Trophoblast cell (in vitro differentiated cells and primary cell): Measurements from ENCODE around the gene DLGAP4.

ENCODE experiments used
- DNase-seq, 2 donors: peaks; one replicate each; pipeline ENCODE4 v3.0.0-alpha.2; 2016
- H2AFZ ChIP-seq: 2 replicates; pipeline ENCODE4 v1.6.1; 2013; ENCODE audit warnings: low read length, moderate library complexity, mild to moderate bottlenecking; ENCODE audit not compliant: insufficient read depth, poor library complexity
- H2AK5ac ChIP-seq: 2 replicates; pipeline ENCODE4 v1.6.1; 2013; ENCODE audit warnings: mild to moderate bottlenecking, low read length
- H2BK120ac ChIP-seq: 2 replicates; pipeline ENCODE4 v1.6.1; 2013; ENCODE audit warnings: low read length, mild to moderate bottlenecking, moderate library complexity; ENCODE audit not compliant: insufficient read depth, poor library complexity
- H2BK12ac ChIP-seq: 2 replicates; pipeline ENCODE4 v1.6.1; 2013; ENCODE audit warnings: mild to moderate bottlenecking, low read length, moderate library complexity
- H2BK5ac ChIP-seq: 2 replicates; pipeline ENCODE4 v1.6.1; 2013; ENCODE audit warnings: low read length, low read depth, moderate library complexity, mild to moderate bottlenecking; ENCODE audit not compliant: poor library complexity
- H3K14ac ChIP-seq: 2 replicates; pipeline ENCODE4 v1.6.1; 2013; ENCODE audit warnings: mild to moderate bottlenecking, low read length
- H3K18ac ChIP-seq: 2 replicates; pipeline ENCODE4 v1.6.1; 2013; ENCODE audit warnings: mild to moderate bottlenecking, low read length
- H3K23ac ChIP-seq: 2 replicates; pipeline ENCODE4 v1.6.1; 2013; ENCODE audit warnings: low read length
- H3K27ac ChIP-seq: 2 replicates; pipeline ENCODE4 v1.5.1; 2013; ENCODE audit warnings: low read depth, mild to moderate bottlenecking, inconsistent platforms, low read length, moderate library complexity
- H3K27me3 ChIP-seq: 2 replicates; pipeline ENCODE4 v1.6.1; 2013; ENCODE audit warnings: inconsistent platforms, mild to moderate bottlenecking, low read length, moderate library complexity; ENCODE audit not compliant: insufficient read depth
- H3K36me3 ChIP-seq, 2 experiments: 1 replicate in 1 of 2; 2 replicates in 1 of 2; pipeline ENCODE4 v1.6.1; 2013; ENCODE audit warnings: low read length in 2 of 2, mild to moderate bottlenecking in 2 of 2, moderate library complexity in 1 of 2; ENCODE audit not compliant: insufficient read depth in 2 of 2, control insufficient read depth in 1 of 2
- H3K4ac ChIP-seq: 2 replicates; pipeline ENCODE4 v1.6.1; 2013; ENCODE audit warnings: low read depth, mild to moderate bottlenecking, low read length, moderate library complexity
- H3K4me1 ChIP-seq, 2 experiments: 1 replicate in 1 of 2; 2 replicates in 1 of 2; pipeline ENCODE4 v1.6.1; 2013; ENCODE audit warnings: low read length in 2 of 2, mild to moderate bottlenecking in 2 of 2, moderate library complexity in 1 of 2; ENCODE audit not compliant: insufficient read depth in 2 of 2, control insufficient read depth in 1 of 2
- H3K4me2 ChIP-seq: 2 replicates; pipeline ENCODE4 v1.6.1; 2013; ENCODE audit warnings: inconsistent platforms, mild to moderate bottlenecking, low read length, moderate library complexity
- H3K4me3 ChIP-seq: 2 replicates; pipeline ENCODE4 v1.5.1; 2013; ENCODE audit warnings: mild to moderate bottlenecking, low read depth, low read length, inconsistent platforms
- H3K79me1 ChIP-seq: one replicate; pipeline ENCODE4 v1.6.1; 2013; ENCODE audit warnings: low read length
- H3K79me2 ChIP-seq: 2 replicates; pipeline ENCODE4 v1.6.1; 2013; ENCODE audit warnings: low read length, mild to moderate bottlenecking; ENCODE audit not compliant: control insufficient read depth, insufficient read depth, poor library complexity
- H3K9ac ChIP-seq: 2 replicates; pipeline ENCODE4 v1.6.1; 2013; ENCODE audit warnings: mild to moderate bottlenecking, low read length
- H3K9me3 ChIP-seq: 2 replicates; pipeline ENCODE4 v1.6.1; 2013; ENCODE audit warnings: low read depth, mild to moderate bottlenecking, control low read depth, inconsistent platforms, low read length; ENCODE audit not compliant: insufficient read depth
- H4K12ac ChIP-seq: 2 replicates; pipeline ENCODE4 v1.6.1; 2013; ENCODE audit warnings: low read depth, mild to moderate bottlenecking, low read length, moderate library complexity
- H4K8ac ChIP-seq: 2 replicates; pipeline ENCODE4 v1.6.1; 2013; ENCODE audit warnings: low read depth, mild to moderate bottlenecking, low read length, moderate library complexity
- H4K91ac ChIP-seq: one replicate; pipeline ENCODE4 v1.6.1; 2013; ENCODE audit warnings: low read depth, mild to moderate bottlenecking, low read length, moderate library complexity
- WGBS: extraction: QIAGEN DNeasy Blood & Tissue Kit; methylation state at CpG from one replicate; pipeline ENCODE4 v1.1.7; 2013; ENCODE audit warnings: missing lambda C conversion rate; ENCODE audit not compliant: insufficient read length, insufficient coverage; ENCODE audit errors: extremely low coverage; 5-methylcytosine and 5-hydroxymethylcytosine counted together

The DLGAP4 gene

DNA sequence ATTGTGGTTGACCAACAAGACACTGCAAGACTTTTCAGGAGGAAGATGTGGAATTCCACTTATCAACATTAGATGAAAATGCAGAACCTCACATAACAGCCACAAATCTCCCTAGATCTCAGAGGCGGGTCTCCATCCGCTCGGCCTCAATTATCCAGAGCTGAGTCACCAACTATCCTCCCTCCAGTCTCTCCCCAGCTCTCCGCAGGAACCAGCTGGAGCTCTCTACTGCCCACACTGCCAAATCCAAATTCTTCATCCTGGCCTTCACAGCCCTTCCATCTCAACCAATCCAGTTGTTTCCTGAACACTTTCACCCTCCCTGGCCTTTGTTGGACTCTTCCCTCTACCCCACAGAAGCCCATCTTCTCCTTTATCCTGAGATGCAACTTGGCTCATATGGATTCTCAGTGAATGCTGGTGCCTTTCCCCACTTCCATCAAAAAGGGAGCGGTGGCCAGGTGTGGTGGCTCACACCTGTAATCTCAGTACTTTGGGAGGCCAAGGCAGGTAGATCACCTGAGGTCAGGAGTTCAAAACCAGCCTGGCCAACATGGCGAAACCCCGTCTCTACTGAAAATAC lies 263.8 kb downstream of the DLGAP4 start:
- WGBS, result no CpG with 5 or more reads among the region's 7 CpGs
- H3K4me1 ChIP-seq, result peaks cover 16 to 18% of the 10 kb centered on the region in 2 experiments
- no peak overlapping the region for H2BK12ac ChIP-seq

DNA sequence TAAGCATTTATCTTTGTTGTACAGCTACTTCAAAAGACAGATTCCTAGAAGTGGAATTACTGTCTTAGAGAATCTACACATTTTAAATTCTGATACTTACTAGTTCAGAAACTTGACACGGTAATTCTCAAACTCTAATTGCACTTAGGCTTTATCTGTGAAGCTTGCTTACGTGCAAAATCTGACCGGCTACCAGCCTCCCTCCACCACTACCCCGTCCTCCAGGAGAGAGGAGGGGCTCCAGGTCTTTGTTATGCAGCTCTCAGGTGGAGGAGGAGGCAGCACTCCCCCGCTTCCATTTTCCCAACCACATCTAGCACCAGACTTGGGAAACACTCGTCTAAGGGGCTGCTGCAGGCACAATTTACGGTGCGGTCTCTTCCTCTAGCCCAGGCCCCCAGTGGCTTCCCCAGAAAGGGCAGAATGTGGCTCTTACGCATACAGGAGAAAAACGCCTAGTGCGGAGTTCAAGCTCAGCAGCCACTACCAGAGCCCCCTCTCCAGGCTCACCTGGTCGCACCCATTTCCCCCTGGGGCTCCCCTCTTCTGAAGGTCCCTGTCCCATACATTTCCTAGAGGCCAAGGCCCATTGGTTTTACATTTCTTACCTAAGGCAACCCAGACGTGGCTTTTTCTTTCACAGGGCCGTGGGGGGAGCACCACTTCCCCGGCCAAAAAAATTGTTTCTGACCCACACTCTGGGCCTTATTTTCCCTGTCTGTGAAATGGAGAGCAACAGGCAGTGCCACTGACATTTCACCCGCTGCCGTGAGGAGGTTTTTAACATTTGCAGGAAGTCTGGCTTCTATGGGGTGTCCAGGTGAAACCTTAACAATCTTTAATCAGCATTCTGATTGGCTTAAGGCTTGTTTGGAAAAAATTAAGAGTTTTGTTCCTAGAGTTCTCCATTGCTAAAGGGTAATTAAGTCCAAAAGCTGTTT lies 265.7 kb downstream of the DLGAP4 start:
- Histone ChIP-seq H4K91ac (peak overlapping the region; percentile 85), H3K14ac (peak overlapping the region; percentile 56), H3K27me3 (no peaks in the 10 kb centered on the region), H3K36me3 (no peaks in the 10 kb centered on the region), H2BK5ac (peak overlapping the region; percentile 38), H2AK5ac (peak overlapping the region; percentile 49), H4K12ac (peak overlapping the region; percentile 71), H3K4me3 (no peak overlapping the region), H3K4me2 (peak overlapping the region; percentile 87), H3K79me2 (peaks cover 18% of the 10 kb centered on the region), H3K27ac (peak overlapping the region; percentile 86), H3K9ac (no peak overlapping the region), H2BK12ac (peak overlapping the region; percentile 41), H4K8ac (peak overlapping the region; percentile 95), H2AFZ (peak overlapping the region; percentile 67), H3K18ac (peak overlapping the region; percentile 25), H3K4ac (peak overlapping the region; percentile 24), H3K4me1 (peaks cover 21 to 25% of the 10 kb centered on the region in 2 experiments), H3K79me1 (peaks cover 24% of the 10 kb centered on the region), H2BK120ac (peak overlapping the region; percentile 47), H3K9me3 (no peaks in the 10 kb centered on the region), H3K23ac (no peak overlapping the region)
- no CpG with 5 or more reads among the region's 17 CpGs for WGBS
- no peak for DNase-seq

More for the DNA sequence above, 263.8 kb downstream of the DLGAP4 start:
- Histone ChIP-seq H2BK120ac (no peak overlapping the region), H4K8ac (no peak overlapping the region), H3K9ac (no peak overlapping the region), H3K36me3 (no peaks in the 10 kb centered on the region), H3K79me1 (peaks cover 24% of the 10 kb centered on the region), H2AFZ (no peak overlapping the region), H3K18ac (no peak overlapping the region), H3K79me2 (peaks cover 14% of the 10 kb centered on the region), H4K12ac (no peak overlapping the region), H3K27me3 (no peaks in the 10 kb centered on the region), H4K91ac (no peak overlapping the region), H3K9me3 (peaks cover 1% of the 10 kb centered on the region), H3K4ac (no peak overlapping the region), H2BK5ac (no peak overlapping the region), H2AK5ac (no peak overlapping the region), H3K4me3 (no peak overlapping the region), H3K4me2 (no peak overlapping the region), H3K23ac (no peak overlapping the region), H3K27ac (no peak overlapping the region), H3K14ac (no peak overlapping the region)
- DNase-seq, result peak in 1 of 2 donors; percentile 37

DNA sequence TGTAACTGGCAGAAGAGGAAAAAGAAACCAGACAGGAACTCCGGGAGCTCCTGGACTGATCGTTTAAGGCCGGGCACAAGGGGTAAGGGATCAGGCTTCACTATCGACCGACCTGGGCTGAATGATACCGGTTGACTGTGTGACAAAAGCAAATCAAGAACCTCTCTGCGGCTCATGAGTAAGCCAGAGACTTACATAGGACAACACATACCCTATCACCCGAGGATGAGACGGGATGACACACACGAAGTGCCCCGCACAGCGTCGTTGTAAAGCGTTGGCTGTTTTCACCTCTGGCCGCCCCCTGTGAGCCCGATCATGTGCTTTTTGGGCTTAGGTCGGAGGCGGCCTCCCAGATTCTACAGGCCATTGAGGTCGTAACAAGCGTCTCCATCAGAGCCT lies 266.6 kb downstream of the DLGAP4 start:
- Histone ChIP-seq H3K9me3 (no peaks in the 10 kb centered on the region), H3K4me1 (peaks cover 21 to 25% of the 10 kb centered on the region in 2 experiments), H3K4me3 (peak overlapping the region; percentile 66), H4K8ac (peak overlapping the region; percentile 95), H3K27me3 (no peaks in the 10 kb centered on the region), H3K23ac (no peak overlapping the region), H2BK12ac (peak overlapping the region; percentile 9), H3K27ac (peak overlapping the region; percentile 86), H2BK120ac (peak overlapping the region; percentile 75), H3K79me1 (peaks cover 24% of the 10 kb centered on the region), H3K79me2 (peaks cover 18% of the 10 kb centered on the region), H3K14ac (peak overlapping the region; percentile 27), H3K9ac (peak overlapping the region; percentile 31), H3K18ac (peak overlapping the region; percentile 47), H2AFZ (peak overlapping the region; percentile 30), H4K91ac (peak overlapping the region; percentile 85), H2BK5ac (peak overlapping the region; percentile 65), H2AK5ac (peak overlapping the region; percentile 9), H4K12ac (peak overlapping the region; percentile 24), H3K4ac (peak overlapping the region; percentile 50), H3K4me2 (peak overlapping the region; percentile 87), H3K36me3 (no peaks in the 10 kb centered on the region)
- peak in 1 of 2 donors; percentile 45 for DNase-seq
- WGBS, result no CpG with 5 or more reads among the region's 20 CpGs

DNA sequence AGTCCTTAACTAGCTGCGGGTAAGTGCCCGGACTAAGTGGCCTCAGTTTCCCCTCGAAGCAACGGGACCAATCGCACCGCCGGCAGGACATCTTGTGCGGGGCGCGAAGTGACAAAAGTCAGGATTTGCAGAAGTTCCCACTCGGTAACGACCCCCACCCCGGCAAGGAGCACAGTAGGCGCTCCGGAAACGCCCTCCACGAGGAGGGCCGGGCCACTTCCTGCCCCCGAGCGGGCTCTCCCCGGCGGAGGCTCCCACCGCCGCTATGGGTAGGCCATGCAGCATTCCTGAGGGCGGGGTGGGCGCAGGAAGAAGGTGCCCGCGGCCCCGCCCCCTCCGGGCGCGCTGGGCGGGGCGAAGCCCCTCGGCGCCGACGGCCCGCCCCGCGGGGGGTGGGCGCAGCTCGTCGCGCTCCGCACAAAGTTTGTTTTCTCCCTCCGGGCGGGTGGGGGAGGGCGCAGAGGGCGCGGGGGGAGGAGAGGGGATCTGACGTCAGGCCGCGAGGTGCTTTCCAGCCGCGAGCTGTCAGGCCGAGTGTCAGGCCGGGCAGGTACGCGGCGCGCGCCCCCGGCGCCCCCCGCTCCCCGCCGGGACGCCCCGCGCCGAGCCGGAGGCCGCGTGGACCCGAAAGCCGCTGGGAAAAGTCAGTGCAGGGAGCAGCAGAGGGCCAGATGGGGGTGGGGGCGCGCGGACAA lies 267.1 kb downstream of the DLGAP4 start, which contains the start of gene TGIF2:
TGIF2 (plus strand) TSS at position 495 of the 695 bp plus-strand sequence. CDS start 5,178 bp downstream, outside the sequence.
- DNase-seq, result peak; percentile 55 to 73
- Histone ChIP-seq H3K14ac (peak within 1 kb of the TSS; percentile 97), H2AK5ac (peak within 1 kb of the TSS; percentile 82), H3K79me1 (peaks cover 24% of the 10 kb centered on the region), H3K4me3 (peak within 1 kb of the TSS; percentile 88), H4K12ac (peak within 1 kb of the TSS; percentile 83), H4K8ac (peak within 1 kb of the TSS; percentile 95), H3K18ac (peak within 1 kb of the TSS; percentile 90), H3K4me2 (peak within 1 kb of the TSS; percentile 87), H2BK120ac (peak within 1 kb of the TSS; percentile 75), H3K79me2 (peaks cover 18% of the 10 kb centered on the region), H2BK12ac (peak within 1 kb of the TSS; percentile 61), H3K4me1 (peaks cover 21 to 25% of the 10 kb centered on the region in 2 experiments), H3K36me3 (no peaks in the 10 kb centered on the region), H3K27me3 (no peaks in the 10 kb centered on the region), H4K91ac (peak within 1 kb of the TSS; percentile 93), H2BK5ac (peak within 1 kb of the TSS; percentile 86), H3K4ac (peak within 1 kb of the TSS; percentile 94), H3K23ac (no peak within 1 kb of the TSS), H3K9me3 (no peaks in the 10 kb centered on the region), H2AFZ (peak within 1 kb of the TSS; percentile 83), H3K9ac (peak within 1 kb of the TSS; percentile 88), H3K27ac (peak within 1 kb of the TSS; percentile 86)
- WGBS, result no CpG with 5 or more reads among the region's 80 CpGs
